ENCODE results near the gene COQ6. TPM values are rescaled to one million over a fixed set of nuclear protein-coding genes. Genes with fewer than 3 reads are reported as not detected.

The COQ6 gene
- total RNA-seq, 2 donors from 2014 or later: 26.1 to 59.9 TPM

DNA sequence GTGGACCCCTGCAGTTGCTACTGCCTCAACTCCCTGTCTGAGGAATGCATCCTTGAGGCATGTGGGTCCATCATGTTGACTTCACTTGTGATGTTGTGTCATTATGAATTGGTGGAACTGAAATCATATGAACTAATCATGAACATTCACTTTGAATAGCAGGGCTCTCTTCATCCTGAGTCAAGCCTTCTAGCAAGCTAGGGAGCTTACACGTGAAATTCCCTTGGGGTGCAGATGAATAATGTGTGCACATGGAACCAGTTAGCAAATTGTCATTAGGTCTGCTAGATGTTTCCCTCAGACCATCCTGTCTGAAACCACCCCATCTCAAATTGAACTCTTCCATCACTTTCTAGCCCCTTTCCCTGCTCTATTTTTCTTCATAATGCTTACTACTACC lies 3.6 kb downstream of the COQ6 start:
- no peak for DNase-seq (ENCODE audit: low spot score)
- 90% methylated on average over 1 of the region's 1 CpG for WGBS
- Histone ChIP-seq H3K9me3 (no peaks in the 10 kb centered on the region), H3K36me3 (peaks cover 4 to 11% of the 10 kb centered on the region in 2 donors), H3K27me3 (replicated peaks; ENCODE audit: insufficient read depth) (no peaks in the 10 kb centered on the region), H3K4me3 (no peak overlapping the region), H3K27ac (no peak overlapping the region), H3K4me1 (replicated peaks) (peaks cover 3% of the 10 kb centered on the region)
- intact Hi-C loops (cut with DNase I): loop anchor here (10.0 kb wide), 1 partner anchor 229 kb away; no protein-coding TSS in a partner anchor
- TF ChIP-seq POLR2AphosphoS5 (IDR thresholded peaks at IDR 0.05) (no peak), POLR2A (IDR thresholded peaks at IDR 0.05) (no peak)
- TF ChIP-seq, protein P1, sequence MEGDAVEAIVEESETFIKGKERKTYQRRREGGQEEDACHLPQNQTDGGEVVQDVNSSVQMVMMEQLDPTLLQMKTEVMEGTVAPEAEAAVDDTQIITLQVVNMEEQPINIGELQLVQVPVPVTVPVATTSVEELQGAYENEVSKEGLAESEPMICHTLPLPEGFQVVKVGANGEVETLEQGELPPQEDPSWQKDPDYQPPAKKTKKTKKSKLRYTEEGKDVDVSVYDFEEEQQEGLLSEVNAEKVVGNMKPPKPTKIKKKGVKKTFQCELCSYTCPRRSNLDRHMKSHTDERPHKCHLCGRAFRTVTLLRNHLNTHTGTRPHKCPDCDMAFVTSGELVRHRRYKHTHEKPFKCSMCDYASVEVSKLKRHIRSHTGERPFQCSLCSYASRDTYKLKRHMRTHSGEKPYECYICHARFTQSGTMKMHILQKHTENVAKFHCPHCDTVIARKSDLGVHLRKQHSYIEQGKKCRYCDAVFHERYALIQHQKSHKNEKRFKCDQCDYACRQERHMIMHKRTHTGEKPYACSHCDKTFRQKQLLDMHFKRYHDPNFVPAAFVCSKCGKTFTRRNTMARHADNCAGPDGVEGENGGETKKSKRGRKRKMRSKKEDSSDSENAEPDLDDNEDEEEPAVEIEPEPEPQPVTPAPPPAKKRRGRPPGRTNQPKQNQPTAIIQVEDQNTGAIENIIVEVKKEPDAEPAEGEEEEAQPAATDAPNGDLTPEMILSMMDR (IDR thresholded peaks at IDR 0.05): no peak

DNA sequence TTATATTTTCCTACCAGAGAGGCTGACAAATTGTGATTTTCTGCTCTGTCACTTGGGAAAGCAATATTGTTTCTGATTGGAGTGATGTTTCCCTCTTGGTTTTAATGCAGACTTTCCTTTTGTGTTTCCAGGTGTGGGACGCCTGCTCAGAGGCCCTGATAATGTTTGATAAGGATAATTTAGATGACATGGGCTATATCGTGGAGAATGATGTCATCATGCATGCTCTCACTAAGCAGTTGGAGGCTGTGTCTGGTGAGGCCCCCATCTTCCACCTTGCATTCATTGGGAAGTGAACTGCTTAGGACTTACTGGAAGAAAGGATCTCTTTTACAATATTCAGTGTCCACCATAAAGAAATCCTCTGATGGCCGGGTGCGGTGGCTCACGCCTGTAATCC lies 5.6 kb downstream of the COQ6 start:
- no peak overlapping the region for H3K4me3 ChIP-seq
- intact Hi-C loops (cut with DNase I): loop anchor here (10.0 kb wide), 1 partner anchor 231 kb away; no protein-coding TSS in a partner anchor
- no peak overlapping the region for H3K27ac ChIP-seq
- WGBS: 90% methylated on average over 5 of the region's 5 CpGs
- peaks cover 5 to 20% of the 10 kb centered on the region in 2 donors for H3K36me3 ChIP-seq
- no peaks in the 10 kb centered on the region for H3K27me3 ChIP-seq (replicated peaks; ENCODE audit: insufficient read depth)
- DNase-seq (ENCODE audit: low spot score): no peak
- TF ChIP-seq POLR2AphosphoS5 (IDR thresholded peaks at IDR 0.05): no peak
- no peaks in the 10 kb centered on the region for H3K9me3 ChIP-seq
- peaks cover 3% of the 10 kb centered on the region for H3K4me1 ChIP-seq (replicated peaks)

DNA sequence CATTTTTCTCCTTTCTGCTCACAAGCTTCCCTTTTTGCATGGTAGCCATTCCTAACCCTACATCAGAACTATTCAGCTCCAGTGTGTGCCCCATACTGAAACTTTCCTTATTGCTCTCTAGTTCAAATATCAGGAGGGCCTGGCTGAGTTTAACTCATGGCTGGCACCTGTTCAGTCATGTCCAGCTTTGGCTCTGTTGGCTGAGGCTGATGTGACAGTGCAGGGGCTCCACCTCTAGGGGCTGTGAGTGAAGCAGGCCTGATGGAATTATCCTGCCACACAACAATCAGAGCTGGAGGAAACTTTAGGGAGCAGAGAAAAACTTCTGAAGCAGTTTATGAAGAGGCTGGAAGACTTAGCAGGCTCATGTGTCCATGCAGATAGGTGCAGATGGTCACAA lies 8.5 kb downstream of the COQ6 start:
- H3K36me3 ChIP-seq: peaks cover 14 to 20% of the 10 kb centered on the region in 2 donors
- intact Hi-C loops (cut with DNase I): loop anchor here (10.0 kb wide), 1 partner anchor 234 kb away; no protein-coding TSS in a partner anchor
- TF ChIP-seq POLR2AphosphoS5 (IDR thresholded peaks at IDR 0.05): no peak
- TF ChIP-seq, protein P1 (IDR thresholded peaks at IDR 0.05): no peak
- TF ChIP-seq POLR2A (IDR thresholded peaks at IDR 0.05): no peak
- no peak overlapping the region for H3K4me3 ChIP-seq
- no peaks in the 10 kb centered on the region for H3K27me3 ChIP-seq (replicated peaks; ENCODE audit: insufficient read depth)
- no peak for DNase-seq (ENCODE audit: low spot score)
- no peak overlapping the region for H3K27ac ChIP-seq
- no peaks in the 10 kb centered on the region for H3K4me1 ChIP-seq (replicated peaks)
- no peaks in the 10 kb centered on the region for H3K9me3 ChIP-seq

DNA sequence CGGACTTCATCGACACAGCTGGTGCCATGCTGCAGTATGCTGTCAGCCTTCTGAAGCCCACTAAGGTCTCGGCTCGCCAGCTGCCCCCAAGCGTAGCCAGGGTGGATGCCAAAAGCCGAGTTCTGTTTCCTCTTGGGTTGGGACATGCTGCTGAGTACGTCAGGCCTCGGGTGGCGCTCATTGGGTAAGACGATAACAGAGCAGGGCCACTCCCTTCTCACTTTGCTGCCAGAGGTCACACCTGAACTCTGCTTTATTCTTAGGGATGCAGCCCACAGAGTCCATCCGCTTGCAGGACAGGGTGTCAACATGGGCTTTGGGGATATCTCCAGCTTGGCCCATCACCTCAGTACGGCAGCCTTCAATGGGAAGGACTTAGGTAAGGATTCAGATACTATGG lies 11.1 kb downstream of the COQ6 start:
- no peak for TF ChIP-seq POLR2A (IDR thresholded peaks at IDR 0.05)
- H3K27me3 ChIP-seq (replicated peaks; ENCODE audit: insufficient read depth): no peaks in the 10 kb centered on the region
- no peak for DNase-seq (ENCODE audit: low spot score)
- intact Hi-C loops (cut with DNase I): no loop called here
- H3K27ac ChIP-seq: no peak overlapping the region
- no peak overlapping the region for H3K4me3 ChIP-seq
- H3K9me3 ChIP-seq: no peaks in the 10 kb centered on the region
- H3K36me3 ChIP-seq: peaks cover 10 to 11% of the 10 kb centered on the region in 2 donors
- 93% methylated on average over 10 of the region's 12 CpGs for WGBS
- H3K4me1 ChIP-seq (replicated peaks): no peaks in the 10 kb centered on the region

- Histone ChIP-seq H3K4me3 (no peak overlapping the region), H3K4me1 (replicated peaks) (no peaks in the 10 kb centered on the region), H3K27ac (no peak overlapping the region), H3K36me3 (peaks cover 4 to 11% of the 10 kb centered on the region in 2 donors), H3K27me3 (replicated peaks; ENCODE audit: insufficient read depth) (no peaks in the 10 kb centered on the region), H3K9me3 (no peaks in the 10 kb centered on the region)
- intact Hi-C loops (cut with DNase I): no loop called here
- DNase-seq (ENCODE audit: low spot score): no peak
- WGBS: 95% methylated on average over 4 of the region's 4 CpGs
- TF ChIP-seq, protein P1 (IDR thresholded peaks at IDR 0.05): no peak
- TF ChIP-seq POLR2A (IDR thresholded peaks at IDR 0.05) (no peak), POLR2AphosphoS5 (IDR thresholded peaks at IDR 0.05) (no peak)
These were observed 15.1 kb downstream of the COQ6 start for GRCh38 chr14:73965216-73965615.

DNA sequence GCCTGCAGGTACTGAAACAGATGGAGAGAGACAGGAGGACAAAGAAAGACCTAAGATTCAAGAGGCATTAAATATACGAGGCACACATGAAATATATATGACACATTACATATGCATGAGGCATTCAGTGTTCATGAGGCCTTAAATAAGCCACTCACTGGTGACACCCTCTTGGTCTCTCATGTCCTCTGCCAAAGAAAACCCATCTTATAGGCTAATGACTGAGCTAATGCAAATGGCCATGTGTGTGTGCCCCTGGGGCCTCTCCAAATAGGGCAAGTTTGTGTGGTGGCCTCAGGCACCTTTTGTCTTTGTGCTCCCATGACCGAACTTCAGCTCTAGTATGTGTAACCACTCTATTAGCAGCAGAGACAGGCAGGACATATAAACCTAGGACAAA lies 18.8 kb downstream of the COQ6 start:
- Histone ChIP-seq H3K9me3 (no peaks in the 10 kb centered on the region), H3K27ac (no peak overlapping the region), H3K27me3 (replicated peaks; ENCODE audit: insufficient read depth) (no peaks in the 10 kb centered on the region), H3K4me1 (replicated peaks) (no peaks in the 10 kb centered on the region), H3K4me3 (no peak overlapping the region), H3K36me3 (peaks cover 0 to 4% of the 10 kb centered on the region in 2 donors)
- no peak for DNase-seq (ENCODE audit: low spot score)
- intact Hi-C loops (cut with DNase I): no loop called here
- TF ChIP-seq POLR2A (IDR thresholded peaks at IDR 0.05) (no peak), POLR2AphosphoS5 (IDR thresholded peaks at IDR 0.05) (no peak)
- TF ChIP-seq, protein P1 (IDR thresholded peaks at IDR 0.05): no peak
- 86% methylated on average over 2 of the region's 2 CpGs for WGBS

All from prostate gland (tissue), 2 donors.